Cerebellar nuclear complex (tissue), 1 donor: ENCODE results near the gene PKD2.

ENCODE experiments used
- DNase-seq, 2 experiments: peaks; one replicate each; lab custom pipeline; 2025; lab: John Stamatoyannopoulos, UW

PKD2 gene

DNA sequence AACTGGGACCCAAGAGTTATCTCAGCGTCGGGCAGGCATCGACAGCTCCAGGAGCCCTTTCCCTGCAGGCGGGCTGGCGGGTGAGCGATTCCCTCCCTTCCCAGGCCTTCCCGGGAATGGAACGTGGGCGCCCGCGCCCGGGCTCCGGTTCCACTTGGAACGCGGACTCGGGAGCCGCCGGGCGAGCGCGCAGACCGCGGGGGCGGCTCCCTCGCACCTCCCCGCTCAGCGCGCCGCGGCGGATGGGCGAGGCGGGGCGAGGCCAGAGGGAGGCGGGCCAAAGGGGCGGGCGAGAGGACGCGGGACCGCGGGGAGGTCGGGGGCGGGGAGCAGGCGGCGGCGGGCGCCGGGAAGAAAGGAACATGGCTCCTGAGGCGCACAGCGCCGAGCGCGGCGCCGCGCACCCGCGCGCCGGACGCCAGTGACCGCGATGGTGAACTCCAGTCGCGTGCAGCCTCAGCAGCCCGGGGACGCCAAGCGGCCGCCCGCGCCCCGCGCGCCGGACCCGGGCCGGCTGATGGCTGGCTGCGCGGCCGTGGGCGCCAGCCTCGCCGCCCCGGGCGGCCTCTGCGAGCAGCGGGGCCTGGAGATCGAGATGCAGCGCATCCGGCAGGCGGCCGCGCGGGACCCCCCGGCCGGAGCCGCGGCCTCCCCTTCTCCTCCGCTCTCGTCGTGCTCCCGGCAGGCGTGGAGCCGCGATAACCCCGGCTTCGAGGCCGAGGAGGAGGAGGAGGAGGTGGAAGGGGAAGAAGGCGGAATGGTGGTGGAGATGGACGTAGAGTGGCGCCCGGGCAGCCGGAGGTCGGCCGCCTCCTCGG is at the start of gene PKD2:
PKD2 (plus strand) TSS at position 332 of the 818 bp plus-strand sequence; CDS start at position 431, 99 bp downstream.
- peak in 1 of 2 experiments; percentile 27 for DNase-seq

DNA sequence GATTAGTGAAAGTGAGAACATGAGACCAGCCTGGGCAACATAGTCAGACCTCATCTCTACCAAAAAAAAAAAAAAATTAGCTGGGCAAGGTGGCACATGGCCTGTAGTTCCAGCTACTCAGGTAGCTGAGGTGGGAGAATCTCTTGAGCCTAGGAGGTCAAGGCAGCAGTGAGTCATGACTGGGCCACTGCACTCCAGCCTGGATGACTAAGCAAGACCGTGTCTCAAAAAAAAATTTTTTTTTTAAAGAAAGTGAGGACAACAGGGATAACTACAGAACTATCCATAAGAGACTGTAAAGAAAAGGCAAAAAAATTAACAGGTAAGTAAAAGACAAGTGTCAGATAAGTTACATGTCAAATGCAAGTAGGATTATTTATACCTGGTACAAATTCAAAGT is 45.4 kb upstream of the PKD2 start:
- no peak for DNase-seq

DNA sequence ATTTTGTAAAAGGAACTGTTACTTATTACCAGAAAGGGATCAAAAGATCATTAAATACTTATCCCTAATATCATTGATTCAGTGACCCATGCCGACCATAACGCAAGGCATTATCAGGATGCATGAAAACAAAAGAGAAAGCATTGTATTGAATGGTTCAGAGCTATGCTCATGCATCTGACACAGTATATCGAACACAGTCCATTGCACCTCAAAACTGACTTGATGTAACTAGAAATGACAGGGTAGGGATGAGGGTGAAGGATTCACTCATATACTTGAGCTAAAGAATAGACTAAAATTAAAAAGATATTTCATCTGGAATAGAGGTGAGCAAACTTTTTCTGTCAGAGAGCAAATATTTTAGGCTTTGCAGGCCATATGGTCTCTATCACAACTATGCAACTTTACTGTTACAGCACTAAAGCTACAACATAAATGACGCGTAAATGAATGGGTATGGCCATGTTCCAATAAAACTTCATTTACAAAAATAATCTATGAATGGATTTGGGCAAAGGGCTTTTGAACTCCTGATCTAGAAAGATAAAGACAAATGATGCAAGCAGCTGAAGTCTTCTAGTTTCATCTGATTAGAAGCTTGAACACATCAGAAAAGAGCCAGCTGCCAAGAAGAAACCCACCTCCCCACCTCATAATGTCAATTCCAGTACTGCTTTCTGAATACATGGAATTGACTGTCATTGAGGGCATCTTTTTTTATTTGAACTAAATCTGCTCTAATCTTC is 44.9 kb upstream of the PKD2 start:
- no peak for DNase-seq

DNA sequence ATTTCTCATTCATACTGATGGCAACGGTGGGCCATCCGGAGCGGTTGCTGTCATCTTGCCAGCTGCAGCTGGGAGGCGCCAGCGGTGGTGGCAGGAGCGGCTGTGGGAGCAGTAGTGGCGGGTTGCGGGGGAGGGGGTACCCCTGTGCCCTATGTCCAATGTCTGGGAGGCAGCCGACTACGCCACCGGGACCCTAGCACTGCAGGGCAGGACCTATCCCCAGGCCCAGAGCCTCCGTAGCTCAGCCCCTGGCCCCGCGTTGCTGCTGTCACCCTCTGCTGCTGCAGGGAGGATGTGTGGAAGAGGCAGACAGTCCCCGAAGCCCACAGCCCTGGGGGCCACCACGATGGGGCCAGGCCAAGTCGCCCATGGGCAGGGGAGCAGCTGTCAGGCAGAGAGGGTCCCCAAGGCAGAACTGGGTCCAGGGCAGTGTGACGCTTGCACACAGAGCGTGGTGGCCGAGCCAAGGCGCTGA is 41.9 kb upstream of the PKD2 start:
- no peak for DNase-seq

DNA sequence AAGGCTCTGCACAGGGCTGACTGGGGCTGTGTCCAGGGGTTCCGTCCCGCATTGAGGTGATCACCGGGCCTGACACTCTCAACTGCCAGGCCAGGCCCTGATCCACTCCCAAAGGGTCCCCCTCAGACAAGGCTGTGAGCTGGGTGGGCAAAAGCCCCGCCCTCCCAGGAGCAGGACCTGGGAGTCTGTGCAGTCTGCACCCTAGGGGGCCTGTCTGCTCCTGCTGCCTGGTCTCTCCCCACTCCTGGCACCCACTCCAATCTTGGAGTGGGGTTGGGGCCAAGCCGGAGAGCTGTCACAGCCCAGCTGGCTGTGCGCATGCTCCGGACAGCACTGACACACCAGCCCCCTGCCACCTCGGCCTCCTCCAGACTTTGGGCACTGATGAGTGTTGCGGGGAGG is 41.3 kb upstream of the PKD2 start:
- DNase-seq, result no peak

DNA sequence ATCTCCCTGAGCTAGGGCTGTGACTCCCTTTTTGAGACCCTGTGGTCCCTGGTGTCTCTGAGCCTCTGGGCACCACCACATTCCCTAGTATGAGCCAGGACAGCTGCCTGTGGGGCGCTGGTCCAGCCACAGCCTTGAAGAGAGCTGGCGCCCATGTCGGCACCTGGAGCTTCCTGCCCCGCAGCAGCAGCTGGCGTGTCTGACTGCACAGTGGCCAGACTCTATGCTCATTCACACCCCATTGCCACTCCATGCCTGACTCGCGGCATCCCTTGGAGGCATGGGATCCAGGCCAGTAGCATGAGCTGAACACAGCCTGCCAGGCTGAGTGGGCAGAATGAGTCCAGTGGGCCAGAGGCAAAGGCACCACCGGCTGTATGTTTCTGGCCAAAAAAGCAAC is 40.2 kb upstream of the PKD2 start:
- no peak for DNase-seq

DNA sequence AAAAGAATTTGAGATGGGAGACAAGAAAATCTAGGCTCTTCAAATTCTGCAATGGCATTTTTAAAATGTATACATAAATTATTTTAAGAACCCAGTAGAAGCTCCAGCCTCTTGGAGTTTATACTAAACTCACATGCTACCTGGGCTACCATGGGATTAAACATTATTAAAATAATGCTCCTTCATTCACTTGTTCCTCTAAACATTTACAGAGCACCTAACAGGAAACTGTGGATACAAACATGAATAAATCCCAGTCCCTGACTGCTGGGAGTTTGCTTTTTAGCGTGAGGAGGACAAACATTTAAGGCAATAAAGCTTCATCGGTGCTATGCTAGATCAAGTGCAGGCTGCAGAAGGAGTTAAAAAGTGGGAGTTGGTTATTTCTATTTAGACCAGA is 37.3 kb upstream of the PKD2 start:
- DNase-seq, result no peak

DNA sequence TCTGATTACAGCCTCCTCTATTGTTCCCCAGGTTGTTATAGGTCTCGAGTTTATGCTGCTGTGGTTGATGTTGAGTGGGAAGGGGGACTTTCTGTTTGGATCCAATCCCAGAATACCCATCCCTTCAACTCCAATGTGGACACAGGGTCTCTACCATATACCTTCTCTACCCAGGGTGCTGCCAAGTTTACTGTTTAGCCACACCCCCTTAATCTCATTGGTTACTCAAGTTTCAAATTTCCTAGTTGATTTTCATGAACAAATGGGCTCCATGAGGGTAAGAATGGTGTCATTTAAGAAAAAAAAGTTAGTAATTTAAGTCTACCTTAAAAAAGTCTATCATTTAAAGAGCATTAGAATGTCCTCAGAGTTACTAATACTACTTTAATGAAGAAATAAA is 35.6 kb upstream of the PKD2 start:
- no peak for DNase-seq

DNA sequence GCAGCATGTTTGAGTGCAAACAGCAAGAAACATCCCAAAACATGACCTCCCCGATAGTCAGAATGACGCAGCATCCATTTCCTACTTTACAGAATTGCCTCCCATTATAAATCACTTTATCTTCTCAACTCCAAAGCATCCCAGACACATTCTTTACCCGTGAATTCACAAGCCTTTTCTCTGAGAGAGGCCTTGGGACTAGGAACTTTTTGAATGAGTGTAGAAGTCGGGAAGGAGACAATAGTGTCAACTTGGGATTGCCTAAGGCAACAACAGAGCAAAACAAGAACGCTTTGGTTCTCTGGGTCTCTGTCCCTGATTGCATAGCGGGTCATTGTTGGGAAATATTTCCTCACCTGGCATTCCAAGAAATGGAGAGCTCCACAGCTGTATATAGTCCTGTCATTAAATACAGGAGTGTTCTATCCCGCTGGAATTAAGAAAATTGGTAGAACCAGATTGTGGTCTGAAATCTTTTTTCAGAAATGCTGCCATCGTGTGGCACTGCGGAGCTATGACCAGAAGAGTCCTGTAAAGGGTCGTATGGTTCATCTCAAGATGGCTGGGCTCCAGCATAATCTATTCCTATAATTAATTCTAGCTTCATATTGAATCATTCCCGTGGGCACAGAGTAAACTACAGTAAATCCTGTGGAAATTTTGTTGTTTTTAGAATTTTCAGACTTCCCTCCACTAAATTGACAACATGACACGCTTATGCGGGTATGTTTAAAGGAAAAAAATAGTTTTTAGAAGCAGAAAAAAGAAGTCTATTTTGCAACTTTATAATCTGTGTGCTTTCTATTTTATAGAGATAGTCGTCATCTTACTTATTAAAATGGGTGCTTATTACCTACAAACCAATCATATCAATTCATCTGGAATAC is 33.9 kb upstream of the PKD2 start:
- DNase-seq, result no peak

DNA sequence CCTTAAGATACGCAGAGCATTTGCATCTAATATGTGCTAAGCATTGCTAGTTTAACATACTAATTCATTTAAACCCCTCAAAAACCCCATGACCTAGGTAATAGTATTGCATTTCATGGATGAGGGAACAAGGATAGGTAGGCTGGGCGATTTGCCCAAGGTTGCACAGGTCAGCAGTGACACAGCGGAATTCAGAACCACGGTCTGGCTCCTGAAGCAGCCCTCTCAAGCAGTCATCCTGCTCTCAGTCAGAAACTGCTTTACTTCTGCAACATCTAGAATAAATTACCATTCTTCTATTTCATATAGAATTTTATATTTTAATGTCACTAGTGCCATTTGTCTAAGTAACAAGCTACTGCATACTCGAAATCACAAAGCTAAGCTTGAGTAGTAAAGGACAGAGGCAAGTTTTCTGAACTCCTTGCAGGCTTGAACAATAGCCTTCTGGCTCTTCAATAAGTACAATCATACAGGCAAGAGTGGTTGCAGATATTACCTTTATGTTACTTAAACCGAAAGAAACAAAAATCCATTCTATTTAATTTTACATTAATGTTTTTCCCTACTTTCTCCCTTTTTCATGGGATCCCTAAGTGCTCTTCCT is 32.5 kb upstream of the PKD2 start:
- no peak for DNase-seq

DNA sequence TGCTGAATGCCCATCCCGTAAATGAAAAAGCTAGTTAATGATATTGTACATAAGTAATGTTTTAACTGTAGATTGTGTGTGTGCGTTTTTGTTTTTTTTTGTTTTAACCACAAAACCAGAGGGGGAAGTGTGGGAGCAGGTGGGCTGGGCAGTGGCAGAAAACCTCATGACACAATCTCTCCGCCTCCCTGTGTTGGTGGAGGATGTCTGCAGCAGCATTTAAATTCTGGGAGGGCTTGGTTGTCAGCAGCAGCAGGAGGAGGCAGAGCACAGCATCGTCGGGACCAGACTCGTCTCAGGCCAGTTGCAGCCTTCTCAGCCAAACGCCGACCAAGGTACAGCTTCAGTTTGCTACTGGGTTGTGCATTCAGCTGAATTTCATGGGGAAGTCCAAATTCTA is 32.0 kb upstream of the PKD2 start, which contains the start of gene SPP1:
SPP1 (plus strand) TSS at position 249 of the 400 bp plus-strand sequence. CDS start 1,182 bp downstream, outside the sequence.
- DNase-seq, result no peak

DNA sequence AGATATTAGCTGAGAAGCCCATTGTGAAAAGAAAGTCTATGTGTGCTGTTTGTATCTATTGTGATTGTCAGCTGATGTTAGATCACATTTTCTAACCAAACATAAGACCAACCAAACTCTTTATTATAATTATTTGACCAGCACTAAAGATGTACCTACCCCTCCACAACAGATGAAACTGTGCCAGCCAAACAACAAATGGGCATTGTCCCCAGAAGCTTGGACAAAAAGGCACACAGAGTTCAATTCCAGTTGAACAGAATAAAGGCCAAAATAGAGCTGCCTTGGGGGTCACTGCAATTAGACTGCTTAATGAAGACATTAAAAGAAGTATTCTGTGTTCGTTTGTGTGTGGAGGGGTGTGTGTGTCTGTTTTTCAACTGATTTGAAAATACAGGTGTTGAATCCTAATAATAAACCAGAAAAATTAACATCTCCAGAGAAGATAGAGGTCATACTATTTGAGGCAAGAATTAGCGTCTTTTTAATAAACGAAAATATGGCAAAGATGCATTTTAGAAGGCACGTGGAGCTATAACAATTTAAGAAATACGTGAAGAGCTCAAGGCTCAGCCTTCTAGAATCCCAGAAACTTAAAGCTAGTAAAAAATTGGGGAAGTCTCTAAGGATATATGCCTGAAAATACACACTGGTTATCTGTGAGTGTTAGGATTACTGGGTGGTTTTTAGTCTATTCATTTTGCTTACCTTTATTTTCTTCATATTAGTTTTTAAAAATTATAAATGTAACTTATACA is 29.7 kb upstream of the PKD2 start:
- DNase-seq, result no peak

DNA sequence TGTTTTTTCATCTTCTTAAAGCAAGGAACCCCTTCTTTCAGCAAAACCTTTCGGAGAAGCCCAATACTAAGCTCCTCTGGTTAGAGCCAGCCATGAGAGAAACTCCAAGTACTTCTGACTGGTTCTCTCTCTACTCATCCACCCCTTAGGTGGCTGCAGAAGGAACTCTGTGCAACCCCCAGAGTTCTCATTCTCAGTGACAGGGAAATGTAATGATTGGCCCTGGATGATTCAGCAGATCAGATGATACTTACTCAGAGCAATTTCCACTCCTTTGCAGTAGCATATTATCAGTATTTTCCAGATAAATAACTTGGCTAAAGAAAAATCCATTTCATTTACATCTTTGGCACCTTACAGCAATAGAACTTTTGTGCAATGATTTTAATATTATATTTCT is 28.8 kb upstream of the PKD2 start:
- DNase-seq, result no peak

DNA sequence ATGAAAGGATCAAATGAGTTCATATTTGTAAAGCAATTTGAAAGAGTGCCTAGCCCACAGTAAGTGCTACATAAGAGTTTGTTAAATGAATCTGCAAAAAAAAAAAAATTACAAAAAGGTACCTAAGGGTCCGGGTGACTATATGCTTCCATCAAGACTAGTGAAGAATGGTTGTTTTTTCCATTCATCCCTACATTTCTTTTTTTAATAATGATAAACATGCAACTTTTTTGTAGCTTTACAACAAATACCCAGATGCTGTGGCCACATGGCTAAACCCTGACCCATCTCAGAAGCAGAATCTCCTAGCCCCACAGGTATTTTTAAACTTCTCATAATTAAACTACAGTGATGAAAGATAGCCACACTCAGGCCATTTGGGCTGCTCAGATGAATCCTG is 27.6 kb upstream of the PKD2 start:
- no peak for DNase-seq

DNA sequence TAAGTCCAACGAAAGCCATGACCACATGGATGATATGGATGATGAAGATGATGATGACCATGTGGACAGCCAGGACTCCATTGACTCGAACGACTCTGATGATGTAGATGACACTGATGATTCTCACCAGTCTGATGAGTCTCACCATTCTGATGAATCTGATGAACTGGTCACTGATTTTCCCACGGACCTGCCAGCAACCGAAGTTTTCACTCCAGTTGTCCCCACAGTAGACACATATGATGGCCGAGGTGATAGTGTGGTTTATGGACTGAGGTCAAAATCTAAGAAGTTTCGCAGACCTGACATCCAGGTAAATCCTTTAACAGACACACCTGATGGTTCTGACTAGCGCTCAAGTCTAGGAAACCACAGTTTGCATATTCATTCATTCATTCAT is 25.9 kb upstream of the PKD2 start:
- DNase-seq, result no peak

DNA sequence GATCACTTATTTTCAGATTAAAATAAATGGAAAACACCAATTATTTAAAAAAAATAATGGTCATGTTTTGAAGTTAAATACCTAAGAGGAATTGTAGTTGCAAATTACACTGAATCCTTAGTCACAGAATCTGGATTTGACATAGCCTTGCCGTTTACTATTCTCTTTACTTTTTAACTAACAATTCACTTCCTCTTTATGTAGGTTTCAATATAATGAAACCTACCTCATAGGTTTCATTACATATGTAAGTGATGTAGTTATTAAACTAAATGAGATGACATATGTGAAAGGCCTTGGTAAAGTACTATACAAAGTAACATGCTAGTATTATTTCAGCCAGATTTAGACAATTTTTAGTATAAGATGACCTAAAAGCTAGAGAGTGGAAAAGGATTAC is 25.4 kb upstream of the PKD2 start:
- no peak for DNase-seq

DNA sequence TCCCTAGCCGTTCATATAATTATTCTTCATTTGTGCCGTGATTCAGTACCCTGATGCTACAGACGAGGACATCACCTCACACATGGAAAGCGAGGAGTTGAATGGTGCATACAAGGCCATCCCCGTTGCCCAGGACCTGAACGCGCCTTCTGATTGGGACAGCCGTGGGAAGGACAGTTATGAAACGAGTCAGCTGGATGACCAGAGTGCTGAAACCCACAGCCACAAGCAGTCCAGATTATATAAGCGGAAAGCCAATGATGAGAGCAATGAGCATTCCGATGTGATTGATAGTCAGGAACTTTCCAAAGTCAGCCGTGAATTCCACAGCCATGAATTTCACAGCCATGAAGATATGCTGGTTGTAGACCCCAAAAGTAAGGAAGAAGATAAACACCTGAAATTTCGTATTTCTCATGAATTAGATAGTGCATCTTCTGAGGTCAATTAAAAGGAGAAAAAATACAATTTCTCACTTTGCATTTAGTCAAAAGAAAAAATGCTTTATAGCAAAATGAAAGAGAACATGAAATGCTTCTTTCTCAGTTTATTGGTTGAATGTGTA is 24.9 kb upstream of the PKD2 start:
- DNase-seq, result no peak

DNA sequence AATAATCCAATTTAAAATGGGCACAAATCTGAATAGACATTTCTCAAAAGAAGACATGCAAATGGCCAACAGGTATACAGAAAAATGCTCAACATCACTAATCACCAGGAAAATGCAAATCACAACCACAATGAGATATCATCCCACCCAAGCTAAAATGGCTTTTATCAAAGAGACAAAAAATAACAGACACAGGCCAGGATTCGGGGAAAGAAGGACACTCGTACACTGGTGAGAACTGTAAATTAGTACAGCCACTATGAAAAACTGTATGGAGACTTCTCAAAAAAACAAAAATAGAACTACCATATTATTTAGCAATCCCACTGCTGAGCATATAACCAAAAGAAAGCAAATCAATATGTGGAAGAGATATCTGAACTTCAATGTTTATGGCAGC is 23.4 kb upstream of the PKD2 start:
- no peak for DNase-seq

DNA sequence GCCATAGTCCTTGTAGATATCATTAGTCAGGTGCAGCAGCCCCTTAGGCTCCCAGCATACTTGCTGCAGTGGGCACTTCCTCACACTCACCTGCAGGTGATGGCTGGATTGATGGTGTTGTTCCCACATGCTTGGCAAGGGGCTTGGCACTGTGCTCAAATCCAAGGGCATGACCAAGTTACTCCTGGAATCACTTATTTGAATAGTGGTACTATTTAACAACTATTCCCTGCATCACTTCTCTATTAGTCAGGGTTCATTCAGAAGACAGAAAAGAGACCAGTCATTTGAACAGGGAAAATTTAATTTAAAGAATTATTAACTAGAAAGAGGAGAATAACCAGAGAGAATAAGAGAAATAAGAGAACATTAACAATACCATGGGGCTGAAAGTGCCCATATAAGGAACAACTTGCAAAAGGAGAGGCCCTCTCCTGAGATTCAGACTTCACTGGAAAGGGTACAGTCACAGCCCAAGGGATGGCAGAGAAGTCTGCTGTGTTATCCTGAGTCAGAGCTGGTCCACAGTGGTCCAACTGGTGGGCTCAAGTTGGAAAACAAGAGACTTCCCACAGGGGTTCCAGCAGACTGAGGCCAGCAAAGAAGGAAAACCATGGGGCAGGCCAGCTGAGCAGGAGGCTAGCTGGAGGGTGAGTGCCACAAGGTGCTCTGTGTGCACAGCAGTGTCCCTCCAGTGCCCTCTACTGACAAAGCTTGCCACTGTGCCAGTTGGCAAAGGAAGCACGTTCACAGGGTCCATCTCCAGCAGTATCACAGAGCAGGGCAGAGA is 22.1 kb upstream of the PKD2 start:
- peak in 1 of 2 experiments; percentile 39 for DNase-seq

DNA sequence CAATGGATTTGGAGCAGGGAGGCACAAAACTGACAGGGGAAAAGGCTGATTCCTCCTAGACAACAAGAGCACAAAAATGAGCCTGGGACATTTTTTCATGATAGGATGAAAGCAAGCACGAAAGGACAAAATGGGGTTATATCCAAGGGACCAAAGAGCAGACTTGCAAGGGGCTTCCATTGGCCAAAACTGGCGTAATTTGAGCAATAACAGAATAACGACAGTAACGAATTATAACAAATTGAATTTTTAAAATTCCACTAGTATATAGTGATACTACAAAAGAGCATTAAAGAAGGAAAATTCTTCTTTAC is 21.6 kb upstream of the PKD2 start:
- no peak for DNase-seq
